ENCODE measurements around the gene SLC25A25.

Gene SLC25A25

DNA sequence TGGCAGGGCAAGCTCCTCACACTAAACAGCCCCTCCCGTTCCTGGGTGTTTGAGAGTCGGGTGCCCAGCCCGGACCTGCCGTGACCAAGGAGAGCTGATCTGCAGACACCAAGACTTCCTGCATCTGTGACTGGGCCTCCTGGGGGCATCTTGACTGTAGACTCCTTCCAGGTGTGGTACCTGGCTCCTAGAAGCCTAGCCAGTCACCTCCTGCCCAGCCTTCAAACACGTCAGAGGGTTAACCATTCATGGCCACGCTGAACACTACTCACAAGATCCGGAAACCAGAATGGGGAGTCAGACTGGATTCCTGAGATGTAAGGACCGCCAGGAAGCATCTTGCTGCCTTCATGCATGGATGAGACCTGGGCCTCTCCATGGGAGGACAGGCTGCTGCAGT lies 77.5 kb downstream of the SLC25A25 start:
- no peak for DNase-seq (ENCODE audit: low spot score)

DNA sequence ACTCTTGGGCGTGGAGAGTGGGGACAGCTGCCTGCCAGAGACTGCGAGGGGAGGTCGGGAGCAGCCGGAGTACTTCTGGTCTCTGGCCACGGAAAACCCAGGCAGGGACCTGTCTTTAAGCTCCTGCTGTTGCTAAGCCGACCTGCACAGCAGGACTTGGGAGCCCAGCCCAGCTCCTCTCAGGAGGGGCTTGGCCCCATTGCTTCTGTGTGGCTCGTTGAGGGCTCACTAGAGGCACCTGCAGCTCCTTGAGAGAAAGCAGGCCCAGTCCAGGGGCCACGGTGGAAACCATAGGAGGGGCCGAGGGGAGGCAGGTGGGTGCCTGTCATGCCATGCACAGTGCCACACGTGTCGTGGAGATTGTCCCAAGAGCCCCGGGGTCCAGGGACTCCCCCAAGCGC lies 77.9 kb downstream of the SLC25A25 start:
- DNase-seq (ENCODE audit: low spot score) = no peak

DNA sequence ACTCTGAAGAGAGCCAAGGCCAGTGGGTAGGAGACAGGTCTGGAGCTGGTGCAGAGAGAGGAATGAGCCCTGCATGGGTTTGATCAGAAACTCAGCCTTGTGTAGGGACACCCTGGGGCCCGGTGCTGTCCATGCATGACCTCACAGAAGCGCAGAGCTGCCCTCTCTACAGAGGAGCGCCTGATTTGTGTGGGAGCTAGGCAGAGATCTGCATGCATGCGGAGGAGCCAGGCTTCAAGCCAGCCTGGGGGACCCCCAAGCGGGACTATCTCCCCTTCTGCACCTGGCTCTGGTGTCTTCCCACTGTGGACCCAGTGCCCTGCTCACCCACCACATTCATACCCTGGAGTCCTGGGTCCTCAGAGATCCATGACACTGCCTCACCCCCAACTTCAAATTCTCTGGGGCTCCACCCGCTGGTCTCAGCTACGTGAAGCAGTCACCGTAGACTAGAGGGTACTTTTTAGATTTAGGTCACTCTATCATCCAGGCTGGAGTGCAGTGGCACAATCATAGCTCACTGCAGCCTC lies 78.6 kb downstream of the SLC25A25 start:
- DNase-seq (ENCODE audit: low spot score) = no peak

DNA sequence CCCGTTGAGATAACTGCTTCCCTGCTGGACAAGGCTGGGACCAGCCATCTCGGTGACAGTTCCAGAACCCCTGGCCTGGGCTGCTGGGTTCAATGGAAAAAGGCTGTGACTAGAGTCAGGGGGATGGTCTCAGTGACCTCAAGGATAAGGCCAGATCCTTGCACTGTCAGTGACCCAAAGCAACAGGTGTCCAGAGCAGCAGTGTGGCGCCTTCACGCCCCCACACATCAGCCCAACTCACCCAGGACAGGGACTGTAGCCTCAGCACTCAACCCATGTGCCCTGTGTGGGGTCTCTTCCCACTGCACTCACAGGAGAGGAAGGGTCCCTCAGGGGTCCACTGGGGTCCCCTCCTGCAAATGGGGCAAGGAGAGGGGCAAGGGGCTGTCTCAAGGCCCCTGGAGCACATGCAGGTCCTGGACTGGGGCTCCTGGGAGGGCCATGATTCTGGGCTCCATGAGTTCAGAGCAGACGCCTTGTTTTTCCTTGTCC lies 80.5 kb downstream of the SLC25A25 start:
- no peak for DNase-seq (ENCODE audit: low spot score)

DNA sequence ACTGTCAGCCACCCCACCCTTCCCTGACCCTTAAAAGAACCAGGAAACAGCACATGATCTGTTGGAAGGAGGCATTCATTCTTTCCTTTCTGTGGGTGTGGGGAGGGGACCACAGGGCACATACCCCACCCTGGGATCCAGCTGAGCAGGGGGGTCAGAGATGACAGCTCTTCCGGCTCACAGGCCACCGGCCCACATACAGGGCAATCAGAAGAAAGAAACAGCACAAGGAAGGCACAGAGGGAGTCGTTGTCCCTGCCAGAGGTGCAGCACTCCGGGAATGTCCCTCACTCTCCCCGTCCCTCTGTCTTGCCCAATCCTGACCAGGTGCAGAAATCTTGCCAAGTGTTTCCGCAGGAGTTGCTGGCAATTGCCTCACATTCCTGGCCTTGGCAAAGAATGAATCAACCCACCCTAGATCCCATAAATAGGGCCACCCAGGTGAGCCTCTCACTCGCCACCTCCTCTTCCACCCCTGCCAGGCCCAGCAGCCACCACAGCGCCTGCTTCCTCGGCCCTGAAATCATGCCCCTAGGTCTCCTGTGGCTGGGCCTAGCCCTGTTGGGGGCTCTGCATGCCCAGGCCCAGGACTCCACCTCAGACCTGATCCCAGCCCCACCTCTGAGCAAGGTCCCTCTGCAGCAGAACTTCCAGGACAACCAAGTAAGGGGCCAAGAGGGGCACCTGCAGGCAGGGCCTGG lies 81.1 kb downstream of the SLC25A25 start, which contains the start of gene LCN2:
LCN2 (plus strand) TSS at position 453 of the 701 bp plus-strand sequence; CDS start at position 526, 73 bp downstream.
- no peak for DNase-seq (ENCODE audit: low spot score)

DNA sequence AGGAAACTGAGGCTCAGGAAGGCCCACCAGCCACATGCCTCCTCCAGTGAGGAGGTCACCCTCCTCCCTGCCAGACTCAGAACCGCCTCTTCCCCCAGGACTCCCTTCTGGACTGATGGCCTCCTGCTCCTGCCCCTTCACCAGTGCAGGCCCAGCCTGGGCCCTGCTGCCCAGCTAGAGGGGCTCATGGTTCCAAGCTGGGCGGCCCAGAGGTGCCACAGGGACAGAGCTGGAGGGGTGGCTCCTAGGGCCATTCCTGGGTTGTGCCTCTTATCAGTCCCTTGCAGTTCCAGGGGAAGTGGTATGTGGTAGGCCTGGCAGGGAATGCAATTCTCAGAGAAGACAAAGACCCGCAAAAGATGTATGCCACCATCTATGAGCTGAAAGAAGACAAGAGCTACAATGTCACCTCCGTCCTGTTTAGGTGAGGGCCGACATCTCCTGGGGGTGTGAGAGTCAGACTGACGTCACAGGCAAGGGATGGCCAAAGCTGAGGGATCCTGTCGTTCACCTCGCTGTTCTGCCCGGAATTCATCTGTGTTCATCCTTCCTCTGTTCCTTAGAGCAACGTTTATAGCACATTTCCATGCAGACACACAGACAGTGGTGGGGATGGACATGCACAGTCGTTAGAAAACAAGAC lies 82.0 kb downstream of the SLC25A25 start:
- no peak for DNase-seq (ENCODE audit: low spot score)

DNA sequence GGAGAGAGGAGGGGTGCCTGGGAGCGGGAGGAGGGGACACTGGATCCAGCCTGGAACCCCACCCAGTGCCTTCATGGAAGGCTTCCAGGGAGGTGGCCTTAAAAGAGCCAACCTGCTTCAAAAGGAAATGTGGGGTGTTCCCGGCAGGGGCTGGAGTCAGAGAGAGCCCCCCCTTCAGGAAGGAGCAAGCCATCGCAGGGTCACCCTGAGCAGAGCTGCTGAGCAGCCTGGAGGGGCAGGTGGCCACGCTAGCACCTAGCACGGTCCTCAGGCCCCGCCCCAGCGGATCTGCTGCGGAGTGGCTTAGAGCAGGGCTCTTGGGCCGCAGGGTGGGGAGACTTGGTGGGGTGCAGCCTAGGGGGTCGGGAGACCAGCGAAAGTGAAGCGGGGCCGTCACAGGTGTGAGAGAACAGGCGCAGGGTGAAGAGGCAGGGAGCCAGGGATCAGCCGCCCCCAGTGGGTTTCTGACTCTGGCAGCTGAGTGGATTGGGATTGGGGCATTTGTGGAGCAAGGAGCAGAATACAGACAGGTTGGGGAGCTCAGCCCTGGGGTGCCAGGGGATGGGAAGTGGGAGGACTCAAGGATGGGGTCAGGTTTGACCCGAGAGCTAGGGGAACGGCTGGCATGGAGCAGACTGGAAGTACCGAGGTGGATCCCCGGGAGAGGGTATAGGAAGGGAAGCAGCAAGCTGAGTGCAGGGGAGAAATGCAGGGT lies 82.7 kb downstream of the SLC25A25 start:
- DNase-seq (ENCODE audit: low spot score) = no peak

DNA sequence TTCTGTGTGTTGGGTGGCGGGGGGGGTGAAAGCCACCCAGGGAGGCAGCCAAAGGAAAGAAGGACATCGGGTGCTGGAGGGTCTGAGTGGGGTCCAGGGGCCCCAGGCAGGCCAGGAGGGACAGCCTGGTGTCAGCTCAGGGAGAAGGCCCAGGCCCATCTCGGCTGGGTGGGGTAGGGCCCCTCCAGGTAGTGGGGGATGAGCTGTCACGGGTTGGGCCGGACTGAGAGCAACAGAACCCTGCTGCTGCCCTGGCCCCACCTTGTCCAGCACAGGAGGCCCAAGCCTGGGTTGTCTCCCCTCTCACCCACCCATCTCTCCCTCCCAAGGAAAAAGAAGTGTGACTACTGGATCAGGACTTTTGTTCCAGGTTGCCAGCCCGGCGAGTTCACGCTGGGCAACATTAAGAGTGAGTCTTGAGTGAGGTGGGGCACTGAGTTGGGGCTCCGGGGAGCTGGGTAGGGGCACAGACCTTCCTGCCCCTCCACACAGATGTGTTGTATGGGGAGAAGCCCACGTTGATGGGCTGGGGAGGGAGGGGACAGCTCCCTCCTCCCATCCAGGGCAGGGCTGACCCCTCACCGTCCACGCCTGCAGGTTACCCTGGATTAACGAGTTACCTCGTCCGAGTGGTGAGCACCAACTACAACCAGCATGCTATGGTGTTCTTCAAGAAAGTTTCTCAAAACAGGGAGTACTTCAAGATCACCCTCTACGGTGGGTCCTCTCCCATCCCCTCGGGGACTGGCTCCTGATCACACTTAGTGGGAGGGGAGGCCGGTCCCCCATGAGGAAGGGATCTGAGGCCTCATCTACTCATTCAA lies 83.5 kb downstream of the SLC25A25 start:
- DNase-seq (ENCODE audit: low spot score) = no peak

DNA sequence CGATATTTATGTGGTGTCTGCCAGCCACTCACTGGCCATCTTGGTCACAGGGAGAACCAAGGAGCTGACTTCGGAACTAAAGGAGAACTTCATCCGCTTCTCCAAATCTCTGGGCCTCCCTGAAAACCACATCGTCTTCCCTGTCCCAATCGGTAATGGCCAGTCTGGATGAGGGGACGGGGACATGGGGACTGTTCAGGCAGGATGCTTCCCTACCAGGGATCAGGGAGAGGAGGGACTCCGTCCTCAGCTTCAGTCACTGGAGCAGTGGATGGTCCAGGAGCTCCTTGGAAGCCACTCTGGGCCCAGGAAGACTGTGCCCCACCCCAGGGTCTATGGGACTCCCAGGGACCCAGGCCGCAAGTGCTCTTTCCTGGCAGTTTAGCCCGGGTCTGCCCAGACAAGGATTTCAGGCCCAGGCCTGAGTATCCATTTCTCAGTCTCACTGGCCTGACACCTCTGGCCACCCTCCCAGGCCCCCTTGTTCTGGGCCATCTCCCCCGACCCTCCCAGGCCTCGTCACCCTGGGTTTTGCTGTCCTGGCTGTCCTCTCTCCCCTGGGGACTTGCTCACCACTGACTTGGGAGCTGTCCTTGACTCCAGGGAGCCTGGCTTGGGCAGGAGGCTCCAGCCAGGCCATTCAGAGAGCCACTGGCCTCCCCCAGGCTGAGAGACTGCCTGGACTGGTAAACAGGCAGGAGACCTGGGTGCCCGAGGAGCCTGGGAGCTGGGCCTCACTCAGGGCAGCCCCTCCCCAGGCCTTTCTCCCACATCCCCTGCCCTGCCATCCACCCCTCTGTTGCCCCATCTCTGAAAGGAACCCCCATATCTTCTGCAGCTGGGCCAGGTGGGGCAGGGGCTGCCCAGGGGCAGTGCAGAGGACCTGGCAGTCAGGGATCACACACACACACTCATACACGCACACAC lies 84.4 kb downstream of the SLC25A25 start:
- DNase-seq (ENCODE audit: low spot score) = no peak

DNA sequence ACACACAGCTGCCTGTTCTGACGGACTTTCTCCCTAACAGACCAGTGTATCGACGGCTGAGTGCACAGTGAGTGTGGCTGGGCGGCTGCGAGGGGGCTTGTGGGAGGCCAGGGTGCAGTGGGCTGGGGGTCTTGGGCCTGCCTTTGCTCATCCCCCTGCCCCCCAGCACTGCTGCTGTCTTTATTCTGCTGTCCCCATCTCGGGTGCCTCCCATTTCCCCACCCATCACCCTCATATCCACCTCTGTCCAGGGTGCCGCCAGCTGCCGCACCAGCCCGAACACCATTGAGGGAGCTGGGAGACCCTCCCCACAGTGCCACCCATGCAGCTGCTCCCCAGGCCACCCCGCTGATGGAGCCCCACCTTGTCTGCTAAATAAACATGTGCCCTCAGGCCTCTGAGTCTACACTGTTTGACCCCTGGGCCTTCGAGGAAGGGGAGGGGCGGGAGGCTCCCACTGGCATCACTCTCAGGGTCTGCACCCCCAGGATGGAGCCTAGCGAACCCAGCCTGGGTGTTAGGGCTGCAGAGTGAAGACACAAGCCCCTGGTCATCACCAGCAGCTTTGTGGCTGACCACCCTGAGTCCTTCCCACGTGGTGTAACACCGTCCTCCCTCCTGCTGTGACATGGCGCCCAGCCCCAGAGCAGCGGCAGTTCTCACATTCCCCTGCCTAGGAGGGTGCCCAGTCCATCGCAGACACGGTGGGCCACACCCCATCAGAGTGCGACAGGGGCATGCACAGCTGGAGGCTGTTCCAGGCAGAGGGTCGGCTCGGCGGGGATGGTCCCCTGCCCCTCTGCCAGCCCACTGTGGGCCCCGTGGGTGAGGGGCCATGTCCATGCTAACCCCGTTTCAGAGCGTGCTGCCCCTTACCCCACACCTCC lies 85.3 kb downstream of the SLC25A25 start:
- DNase-seq (ENCODE audit: low spot score) = no peak

DNA sequence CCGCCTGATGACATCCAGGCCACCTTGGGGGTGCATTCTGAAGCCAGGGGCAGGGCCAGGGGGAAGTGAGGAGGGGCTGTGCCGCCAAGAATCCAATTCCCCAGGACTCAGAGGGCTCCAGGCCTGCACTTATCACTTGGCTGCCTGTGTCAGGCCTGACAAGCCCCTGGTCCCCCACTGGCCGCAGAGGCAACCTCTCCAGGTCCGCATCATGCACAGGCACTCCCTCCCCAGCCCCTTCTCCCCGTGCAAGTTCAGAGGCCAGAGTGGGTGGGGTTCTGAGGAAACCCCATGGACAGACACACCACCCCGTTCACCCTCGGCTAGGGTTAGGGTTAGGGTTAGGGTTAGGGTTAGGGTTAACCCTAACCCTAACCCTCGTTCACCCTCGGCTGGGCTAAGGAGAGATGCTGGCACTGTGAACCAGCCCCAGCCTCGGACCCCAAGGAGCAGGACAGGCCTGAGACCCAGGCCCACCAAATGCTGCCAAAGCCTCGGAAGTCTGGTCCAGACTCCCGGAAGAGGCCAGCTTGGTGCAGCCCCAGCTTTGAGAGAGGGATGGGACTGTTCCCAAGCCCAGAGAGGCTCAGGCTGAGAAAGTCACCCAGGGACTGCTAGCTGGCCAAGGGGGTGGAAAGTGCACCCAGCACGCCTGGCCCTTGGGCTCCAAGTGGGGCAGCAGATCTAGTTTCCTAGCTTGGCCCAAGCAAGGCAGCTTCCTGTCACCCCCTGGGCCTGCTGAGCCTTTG lies 86.1 kb downstream of the SLC25A25 start:
- DNase-seq (ENCODE audit: low spot score) = no peak

DNA sequence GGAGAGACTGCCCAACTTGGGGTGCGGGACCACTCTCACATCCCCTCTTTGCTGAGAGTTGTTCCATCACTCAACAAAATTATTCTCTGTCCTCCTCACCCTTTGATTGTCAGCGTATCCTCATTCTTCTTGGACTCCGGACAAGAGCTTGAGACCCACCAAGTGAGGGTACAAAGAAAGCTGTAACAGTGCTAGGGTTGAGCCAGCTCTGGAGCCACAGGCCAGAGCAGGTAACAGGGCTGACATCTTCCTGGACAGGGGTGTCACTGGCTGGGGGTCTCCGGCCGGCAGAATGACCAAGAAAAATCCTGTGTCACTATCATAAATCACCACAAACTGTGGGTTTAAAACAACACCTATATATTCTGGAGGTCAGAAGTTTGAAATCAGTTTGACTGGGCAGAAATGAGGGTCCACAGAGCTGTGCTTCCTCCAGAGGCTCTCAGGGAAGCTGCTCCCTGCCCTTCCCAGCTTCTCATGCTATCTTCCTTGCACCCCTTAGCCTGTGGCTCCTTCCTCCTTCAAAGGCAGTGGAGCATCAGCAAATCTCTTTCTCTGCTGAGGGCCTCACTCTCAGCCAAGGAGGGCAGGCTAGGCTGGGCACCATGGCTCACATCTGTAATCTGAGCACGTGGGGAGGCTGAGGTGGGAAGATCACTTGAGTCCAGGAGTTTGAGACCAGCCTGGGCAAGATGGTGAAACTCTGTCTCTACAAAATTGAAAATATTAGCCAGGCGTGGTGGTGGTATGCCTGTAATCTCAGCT lies 87.9 kb downstream of the SLC25A25 start:
- DNase-seq (ENCODE audit: low spot score) = no peak

Data from hepatic stellate cell (primary cell).